ENCODE data around the gene TM9SF1.

The TM9SF1 gene

DNA sequence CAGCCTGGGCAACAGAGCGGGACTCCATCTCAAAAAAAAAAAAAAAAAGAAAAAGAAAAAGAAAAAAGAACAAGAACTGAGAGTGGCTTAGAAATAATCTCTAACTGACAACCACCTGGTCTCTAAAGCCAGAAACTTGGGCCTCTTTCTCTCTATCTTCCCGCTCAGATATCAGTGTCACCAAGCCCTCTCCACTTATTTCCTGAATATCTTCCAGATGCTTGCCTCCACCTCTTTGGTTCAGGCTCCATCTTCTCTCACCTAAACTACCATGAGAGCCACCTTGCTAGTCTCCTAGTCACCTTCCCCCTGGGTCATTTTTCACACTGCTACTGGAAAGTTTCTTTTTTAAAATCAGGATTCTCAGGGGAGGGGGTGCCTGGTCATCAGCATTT is 1.8 kb upstream of the TM9SF1 start:
- DNase-seq (ENCODE audit: extremely low spot score): no peak
- TF ChIP-seq, protein P1, sequence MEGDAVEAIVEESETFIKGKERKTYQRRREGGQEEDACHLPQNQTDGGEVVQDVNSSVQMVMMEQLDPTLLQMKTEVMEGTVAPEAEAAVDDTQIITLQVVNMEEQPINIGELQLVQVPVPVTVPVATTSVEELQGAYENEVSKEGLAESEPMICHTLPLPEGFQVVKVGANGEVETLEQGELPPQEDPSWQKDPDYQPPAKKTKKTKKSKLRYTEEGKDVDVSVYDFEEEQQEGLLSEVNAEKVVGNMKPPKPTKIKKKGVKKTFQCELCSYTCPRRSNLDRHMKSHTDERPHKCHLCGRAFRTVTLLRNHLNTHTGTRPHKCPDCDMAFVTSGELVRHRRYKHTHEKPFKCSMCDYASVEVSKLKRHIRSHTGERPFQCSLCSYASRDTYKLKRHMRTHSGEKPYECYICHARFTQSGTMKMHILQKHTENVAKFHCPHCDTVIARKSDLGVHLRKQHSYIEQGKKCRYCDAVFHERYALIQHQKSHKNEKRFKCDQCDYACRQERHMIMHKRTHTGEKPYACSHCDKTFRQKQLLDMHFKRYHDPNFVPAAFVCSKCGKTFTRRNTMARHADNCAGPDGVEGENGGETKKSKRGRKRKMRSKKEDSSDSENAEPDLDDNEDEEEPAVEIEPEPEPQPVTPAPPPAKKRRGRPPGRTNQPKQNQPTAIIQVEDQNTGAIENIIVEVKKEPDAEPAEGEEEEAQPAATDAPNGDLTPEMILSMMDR (IDR thresholded peaks at IDR 0.05; ENCODE audit: control extremely low read depth, extremely low read depth, low read depth, missing control alignments): no peak
- POLR2A ChIA-PET: interaction anchor here (2.0 kb wide), 1 partner anchor 16 kb away, joined by 14 read pairs; the partner anchor contains the start of gene CHMP4A
- CTCF ChIA-PET: interaction anchor here (1.0 to 2.2 kb wide), 3 partner anchors 17 to 112 kb away, joined by 3 to 12 read pairs (median 5); partner anchors contain the start of gene CHMP4A

DNA sequence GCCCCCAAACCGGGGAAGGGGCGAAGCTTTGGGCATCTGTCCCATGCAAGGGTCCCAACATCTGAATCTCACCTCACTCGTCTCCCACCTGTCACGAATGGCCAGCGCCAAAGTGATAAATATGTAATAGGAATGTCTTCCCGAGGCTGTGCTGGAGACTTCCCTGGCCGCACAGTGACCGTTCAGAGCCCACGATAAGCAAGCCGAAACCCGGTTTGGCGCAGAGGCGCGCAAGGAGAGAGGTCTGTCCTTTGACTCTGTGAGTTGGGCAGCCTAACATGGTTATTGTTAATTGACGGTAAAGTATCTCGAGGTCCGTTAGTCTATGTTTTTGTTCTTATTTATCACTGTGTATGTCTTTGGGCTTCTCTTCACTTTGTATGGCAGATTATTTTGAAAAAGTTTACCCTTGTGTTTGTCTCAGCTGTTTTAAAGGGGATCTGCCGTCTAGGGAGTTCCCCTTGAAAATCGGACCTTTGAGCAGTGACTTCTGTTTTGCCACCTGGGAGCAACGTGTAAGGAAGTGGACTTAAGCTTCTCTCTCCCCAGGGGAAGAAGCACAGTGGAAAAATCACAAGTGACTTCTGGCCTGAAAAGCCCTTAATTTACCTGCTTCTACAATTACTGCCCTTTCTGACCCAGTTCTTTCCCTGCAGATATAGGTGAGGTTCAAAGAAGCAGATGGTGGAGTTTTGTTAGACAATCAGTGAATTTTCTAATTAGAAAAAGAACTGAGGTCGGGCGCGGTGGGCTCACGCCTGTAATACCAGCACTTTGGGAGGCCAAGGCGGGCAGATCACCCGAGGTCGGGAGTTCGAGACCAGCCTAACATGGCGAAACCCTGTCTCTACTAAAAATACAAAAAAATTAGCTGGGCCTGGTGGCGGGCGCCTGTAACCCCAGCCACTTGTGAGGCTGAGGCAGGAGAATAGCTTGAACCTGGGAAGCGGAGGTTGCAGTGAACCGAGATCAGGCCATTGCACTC is 1.1 kb upstream of the TM9SF1 start:
- DNase-seq (ENCODE audit: extremely low spot score): peak; percentile 55
- TF ChIP-seq, protein P1 (IDR thresholded peaks at IDR 0.05; ENCODE audit: control extremely low read depth, extremely low read depth, low read depth, missing control alignments): no peak
- POLR2A ChIA-PET: interaction anchor here (0.6 to 2.0 kb wide), 9 partner anchors 10 to 591 kb away, joined by 3 to 14 read pairs (median 5); partner anchors contain the start of genes CHMP4A, DCAF11, NRL and TINF2
- CTCF ChIA-PET: interaction anchor here (0.6 to 2.7 kb wide), 15 partner anchors 10 to 137 kb away, joined by 3 to 15 read pairs (median 3); partner anchors contain the start of genes CHMP4A, IRF9, MDP1 and RNF31

DNA sequence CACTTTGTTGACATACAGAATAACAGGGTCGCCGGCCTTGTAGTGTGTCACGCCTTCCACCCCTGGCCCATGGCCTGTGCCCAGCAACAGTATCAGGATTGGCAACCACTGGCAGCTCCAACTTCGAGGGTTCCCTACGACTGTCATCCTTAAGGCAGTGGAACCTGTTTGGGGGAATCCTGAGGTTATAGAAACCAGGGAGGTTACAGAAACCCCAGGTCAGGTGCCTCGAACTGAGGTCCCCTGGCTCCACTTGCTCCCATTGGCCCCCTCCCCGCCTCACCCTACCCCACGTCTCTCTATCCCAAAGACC is 412 bp downstream of the TM9SF1 start:
- TF ChIP-seq, protein P1 (IDR thresholded peaks at IDR 0.05; ENCODE audit: control extremely low read depth, extremely low read depth, low read depth, missing control alignments): no peak
- ChIA-PET POLR2A (interaction anchor here (0.6 to 2.0 kb wide), 5 partner anchors 12 to 80 kb away, joined by 4 to 14 read pairs (median 5); partner anchors contain the start of genes CHMP4A, DCAF11, NRL and TINF2), CTCF (interaction anchor here (0.7 to 2.7 kb wide), 6 partner anchors 9 to 102 kb away, joined by 3 to 15 read pairs (median 5); partner anchors contain the start of genes IRF9 and MDP1)
- DNase-seq (ENCODE audit: extremely low spot score): no peak

DNA sequence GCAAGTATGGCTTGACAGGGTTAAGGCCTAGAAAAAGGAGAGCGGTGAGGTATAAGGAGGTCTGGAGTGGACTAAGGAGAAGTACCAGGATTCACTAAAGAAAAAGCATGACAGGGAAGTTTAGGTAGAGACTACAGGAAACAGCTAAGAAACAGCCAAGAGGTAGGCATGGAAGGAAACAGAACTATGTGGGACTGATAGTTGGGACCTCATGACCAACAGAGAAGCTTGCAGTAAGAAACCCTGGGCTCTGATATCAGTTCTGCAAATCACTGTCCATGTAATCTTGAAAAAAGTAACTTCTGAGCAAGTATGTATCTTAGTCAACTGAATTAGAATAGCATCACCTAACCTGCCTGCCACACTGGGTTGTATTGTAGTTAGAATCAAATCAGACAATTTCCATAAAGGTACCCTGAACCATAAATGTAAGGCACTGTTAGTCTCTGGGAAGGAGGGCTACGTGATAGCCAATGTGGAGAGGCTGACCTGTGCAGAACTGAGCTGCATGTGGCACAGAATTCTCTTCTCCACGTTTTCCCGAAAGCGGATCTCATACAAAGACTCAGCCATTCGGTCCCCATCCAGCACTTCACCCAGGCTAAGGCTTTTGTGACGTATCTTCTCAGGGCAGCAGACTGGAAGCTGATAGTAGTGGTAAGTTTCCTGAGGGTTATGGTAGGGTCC is 912 bp downstream of the TM9SF1 start:
- DNase-seq (ENCODE audit: extremely low spot score): no peak
- CTCF ChIA-PET: interaction anchor here (0.7 to 2.7 kb wide), 5 partner anchors 9 to 103 kb away, joined by 3 to 15 read pairs (median 4); partner anchors contain the start of genes IRF9 and MDP1
- TF ChIP-seq, protein P1 (IDR thresholded peaks at IDR 0.05; ENCODE audit: control extremely low read depth, extremely low read depth, low read depth, missing control alignments): no peak
- POLR2A ChIA-PET: interaction anchor here (0.6 to 1.9 kb wide), 4 partner anchors 12 to 80 kb away, joined by 4 to 13 read pairs (median 5); partner anchors contain the start of genes DCAF11, NRL and TINF2

DNA sequence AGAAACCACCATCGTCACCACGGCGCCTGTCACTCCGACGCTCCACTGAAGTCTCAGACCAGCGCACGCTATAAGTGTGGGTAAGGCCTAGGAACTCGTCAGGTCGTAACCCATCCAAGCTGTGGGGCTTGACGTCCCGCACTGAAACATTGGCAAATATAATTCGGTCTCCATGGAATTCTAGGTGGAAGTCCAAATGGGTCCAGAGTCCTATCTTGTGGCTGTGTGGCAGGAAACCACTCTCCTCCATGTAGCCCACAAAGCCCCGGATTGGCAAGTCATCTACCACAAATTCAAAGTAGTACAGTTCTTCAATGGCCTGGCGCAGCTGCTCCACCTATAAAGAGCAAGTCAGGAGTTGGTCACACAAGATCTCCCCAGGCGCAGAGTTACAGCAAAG is 2.3 kb downstream of the TM9SF1 start:
- CTCF ChIA-PET: interaction anchor here (1.0 kb wide), 1 partner anchor 18 kb away, joined by 3 read pairs; no protein-coding TSS in a partner anchor
- DNase-seq (ENCODE audit: extremely low spot score): no peak
- POLR2A ChIA-PET: no interaction called here
- TF ChIP-seq, protein P1 (IDR thresholded peaks at IDR 0.05; ENCODE audit: control extremely low read depth, extremely low read depth, low read depth, missing control alignments): no peak

DNA sequence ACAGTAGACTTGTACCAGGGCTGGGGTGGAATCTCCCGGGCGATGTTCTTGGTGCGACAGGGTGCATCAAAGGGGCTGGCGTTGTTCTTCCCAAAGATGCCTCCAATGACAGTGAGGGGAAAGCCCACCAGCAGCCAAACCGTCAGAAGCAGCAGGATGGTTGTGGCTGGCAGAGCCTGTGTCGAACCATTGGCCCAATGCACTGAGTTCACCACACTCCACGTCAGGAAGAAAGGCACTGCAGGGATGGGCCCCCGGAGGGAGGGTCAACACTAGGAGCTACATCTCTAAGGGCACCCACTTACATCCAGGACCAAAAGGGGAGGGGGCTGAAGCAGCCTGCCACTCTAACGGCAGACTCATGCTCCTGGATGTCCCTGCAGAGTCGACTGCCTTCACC is 4.8 kb downstream of the TM9SF1 start:
- TF ChIP-seq, protein P1 (IDR thresholded peaks at IDR 0.05; ENCODE audit: control extremely low read depth, extremely low read depth, low read depth, missing control alignments): no peak
- ChIA-PET CTCF (interaction anchor here (2.5 kb wide), 1 partner anchor 25 kb away, joined by 8 read pairs; the partner anchor contains the start of gene MDP1), POLR2A (no interaction called here)
- no peak for DNase-seq (ENCODE audit: extremely low spot score)
